GM19239 (cell line): ENCODE data around the gene ATXN2.
A peak's percentile ranks its signal among the peaks of the same experiment; 100 is the strongest.

Experiments
- DNase-seq: peaks from one replicate; pipeline ENCODE4 v3.0.0; 2011; ENCODE audit warnings: low spot score; ENCODE audit not compliant: insufficient read length
- FAIRE-seq: peaks from 2 replicates; lab custom pipeline; 2011; peaks lifted over from hg19 to GRCh38; lab: Jason Lieb, UNC

The ATXN2 gene

DNA sequence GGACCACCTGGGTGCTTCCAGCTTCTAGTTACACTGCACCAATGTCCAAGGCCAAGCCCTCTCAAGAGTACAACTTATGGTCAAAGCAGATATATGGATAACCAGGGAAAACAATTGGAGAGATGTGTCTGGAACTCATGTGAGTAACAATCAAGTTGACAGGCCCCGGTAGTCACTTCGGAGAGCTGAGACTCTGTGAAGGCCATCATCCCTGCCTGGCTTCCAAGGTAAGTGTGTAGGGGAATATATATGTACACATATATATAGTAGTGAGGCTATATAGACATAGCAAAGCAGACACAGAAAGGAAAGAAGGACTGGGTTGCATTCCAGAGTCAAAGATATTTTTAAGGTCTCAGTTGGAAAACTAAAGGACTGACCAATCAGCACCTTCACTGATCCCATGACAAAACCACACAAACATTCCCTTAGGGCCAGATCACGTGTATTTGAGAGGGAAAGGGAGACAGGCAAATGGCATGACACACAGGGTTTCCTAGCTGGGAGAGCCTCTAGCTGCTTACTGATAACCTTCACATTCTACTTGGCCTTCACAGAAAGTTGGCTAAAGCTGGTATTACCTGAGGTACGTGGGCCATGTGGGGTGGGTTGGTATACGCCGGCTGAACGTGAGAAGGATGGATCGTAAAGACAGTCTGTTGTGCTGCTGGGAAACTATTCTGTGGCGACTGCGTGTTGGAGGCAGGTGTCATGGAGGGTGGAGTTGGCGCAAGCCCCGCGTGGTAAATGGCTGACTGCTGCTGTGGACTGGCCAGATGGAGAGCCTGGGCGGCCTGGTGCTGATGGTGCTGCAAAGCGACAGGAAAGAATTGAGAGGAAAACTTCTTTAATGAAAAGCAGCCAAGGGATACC lies 143.4 kb downstream of the ATXN2 start:
- DNase-seq (no peak), FAIRE-seq (no peak)

- FAIRE-seq (no peak), DNase-seq (no peak)
Observed at GRCh38 chr12:111454716-111455447, 144.2 kb downstream of the ATXN2 start.

DNA sequence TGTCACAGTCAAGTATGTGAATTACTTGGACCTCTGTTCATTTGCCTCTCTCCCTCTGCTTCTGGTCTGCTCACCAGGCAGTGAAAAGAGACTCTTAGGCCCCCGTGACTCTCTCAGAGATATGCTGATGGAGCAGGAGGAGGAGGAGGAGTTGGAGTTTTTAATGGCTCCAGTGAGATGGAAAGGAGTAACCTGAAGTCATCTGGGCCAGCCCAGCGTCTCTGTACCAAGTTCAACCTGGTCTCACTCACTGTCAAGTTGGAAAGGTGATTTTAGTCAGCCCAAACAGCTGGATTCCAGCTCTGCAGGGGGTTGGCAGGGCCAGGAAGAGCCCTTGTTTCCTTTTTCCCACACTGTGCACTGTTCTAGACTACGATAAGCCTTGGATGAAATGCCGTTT lies 144.8 kb downstream of the ATXN2 start:
- FAIRE-seq (no peak), DNase-seq (no peak)

DNA sequence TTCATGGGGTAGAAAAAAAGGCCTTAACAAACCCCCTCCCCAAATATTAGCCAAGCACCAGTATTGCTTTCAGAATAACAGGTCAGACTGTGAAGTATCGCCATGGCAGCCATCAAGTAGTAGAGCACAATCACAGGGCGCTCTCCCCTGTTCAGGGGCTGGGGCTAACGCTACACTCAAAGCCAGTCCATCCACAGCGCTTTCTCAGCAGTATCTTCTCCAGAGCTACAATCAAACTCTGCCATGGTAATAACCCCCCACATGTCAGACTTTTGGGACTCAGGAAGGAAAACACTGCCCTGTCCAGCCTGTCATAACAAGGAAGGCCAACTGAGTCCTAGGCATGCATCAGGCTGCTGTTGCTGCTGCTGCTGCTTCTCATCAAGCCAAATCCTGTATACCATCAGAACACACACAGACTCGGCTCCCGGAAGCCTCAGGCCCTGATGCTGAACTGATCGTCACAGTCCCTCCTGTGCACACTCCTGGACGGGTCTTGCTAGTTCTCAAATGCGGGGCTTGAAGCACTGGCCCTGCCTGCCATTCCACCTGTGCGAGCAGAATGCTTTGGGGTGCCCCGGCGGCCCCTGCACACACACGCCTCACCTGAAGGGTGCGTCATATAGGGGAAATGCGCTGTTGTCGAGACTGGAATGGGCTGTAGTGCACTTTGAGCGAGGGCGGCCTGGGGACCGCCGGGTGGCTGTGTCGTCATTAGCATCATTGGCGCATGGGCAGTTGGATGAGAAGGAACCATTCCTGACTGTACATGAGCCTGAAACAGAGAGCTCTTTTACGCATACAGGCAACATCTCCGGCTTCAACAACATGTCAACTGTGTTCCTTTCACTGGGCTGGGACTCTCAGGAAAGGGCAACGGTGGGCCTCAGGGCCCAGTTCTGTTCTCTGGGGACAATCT lies 145.8 kb downstream of the ATXN2 start:
- FAIRE-seq (no peak), DNase-seq (no peak)

GRCh38 chr12:111451649-111452129 lies 147.4 kb downstream of the ATXN2 start:
- DNase-seq, result no peak
- no peak for FAIRE-seq

- FAIRE-seq (no peak), DNase-seq (no peak)
Observed at GRCh38 chr12:111451232-111451631, 147.9 kb downstream of the ATXN2 start.

DNA sequence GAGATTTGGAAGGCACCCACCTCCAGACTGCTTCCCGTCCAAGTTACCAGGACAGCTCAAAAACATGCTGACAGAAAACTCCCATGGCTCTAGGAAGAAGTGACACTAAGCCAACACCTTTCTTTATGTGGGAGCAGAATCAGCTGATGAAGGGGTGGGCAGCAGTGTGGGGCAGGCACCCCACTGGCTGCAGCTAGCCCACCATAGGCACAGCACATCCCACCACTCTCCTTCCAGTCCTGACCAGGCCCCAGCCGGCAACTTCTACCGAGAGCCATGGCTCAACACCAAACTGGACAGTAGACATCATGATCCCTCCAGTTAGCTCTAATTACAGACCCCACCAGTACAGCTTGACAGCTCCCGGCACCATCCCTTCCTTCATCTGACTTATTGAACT lies 148.4 kb downstream of the ATXN2 start:
- FAIRE-seq (no peak), DNase-seq (no peak)

- FAIRE-seq (no peak), DNase-seq (no peak)
Observed at GRCh38 chr12:111448846-111449790, 150.0 kb downstream of the ATXN2 start.

DNA sequence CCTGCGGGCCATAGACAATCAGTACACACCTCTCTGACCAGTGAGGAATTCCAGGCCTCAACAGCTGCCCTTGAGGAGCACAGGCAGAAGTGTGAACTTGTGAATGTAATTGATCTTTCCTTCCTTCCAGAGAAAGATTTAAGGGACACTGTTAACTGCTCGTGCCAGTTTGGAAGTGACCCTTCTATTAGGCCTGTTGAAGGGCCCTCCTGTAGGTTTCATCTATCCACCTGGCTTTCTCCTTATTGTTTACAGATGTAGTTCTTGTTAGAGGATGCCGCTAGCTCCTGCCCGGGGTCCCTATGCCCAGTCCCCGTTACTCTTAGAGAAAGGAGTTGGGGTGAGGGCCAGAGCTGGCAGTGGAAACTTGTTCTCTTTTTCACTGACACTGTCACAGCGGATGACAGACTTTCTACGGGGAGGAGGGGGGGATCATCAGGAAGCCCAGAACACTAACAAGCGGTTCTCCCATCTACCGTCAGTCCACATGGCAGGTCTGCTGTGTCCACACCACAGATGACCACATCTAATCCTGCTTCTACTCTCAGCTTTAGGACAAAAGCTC lies 150.8 kb downstream of the ATXN2 start:
- no peak for FAIRE-seq
- DNase-seq, result no peak

GRCh38 chr12:111447571-111448265 lies 151.4 kb downstream of the ATXN2 start:
- FAIRE-seq (no peak), DNase-seq (no peak)

DNA sequence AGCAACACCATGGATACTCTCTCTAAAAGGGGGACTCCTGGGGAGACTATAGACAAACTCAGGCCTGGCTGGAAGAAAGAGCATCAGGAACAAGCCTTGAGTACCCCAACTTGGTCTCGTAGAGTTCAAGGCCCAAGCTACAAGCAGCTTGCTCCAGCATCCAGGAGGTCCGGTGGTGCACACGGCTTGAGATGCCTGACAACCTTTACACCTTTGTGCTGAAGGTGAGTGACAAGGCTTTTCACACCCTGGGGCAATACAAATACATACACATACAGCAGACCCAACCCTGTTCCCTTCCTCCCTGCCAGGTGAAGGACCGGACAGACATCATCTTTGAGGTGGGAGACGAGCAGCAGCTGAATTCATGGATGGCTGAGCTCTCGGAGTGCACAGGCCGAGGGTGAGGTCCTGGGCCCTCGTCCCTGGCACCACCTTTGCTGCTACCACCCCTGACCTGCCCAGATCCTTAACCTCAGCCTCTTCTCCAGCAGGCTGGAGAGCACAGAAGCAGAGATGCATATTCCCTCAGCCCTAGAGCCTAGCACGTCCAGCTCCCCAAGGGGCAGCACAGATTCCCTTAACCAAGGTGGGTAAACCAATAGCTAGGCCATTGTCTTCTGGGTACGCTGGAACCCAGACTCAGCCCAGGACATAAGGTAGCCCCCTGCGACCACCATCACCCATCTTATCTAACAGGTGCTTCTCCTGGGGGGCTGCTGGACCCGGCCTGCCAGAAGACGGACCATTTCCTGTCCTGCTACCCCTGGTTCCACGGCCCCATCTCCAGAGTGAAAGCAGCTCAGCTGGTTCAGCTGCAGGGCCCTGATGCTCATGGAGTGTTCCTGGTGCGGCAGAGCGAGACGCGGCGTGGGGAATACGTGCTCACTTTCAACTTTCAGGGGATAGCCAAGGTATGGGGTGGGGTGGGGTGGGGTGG lies 152.2 kb downstream of the ATXN2 start:
- FAIRE-seq (no peak), DNase-seq (no peak)

- FAIRE-seq, result no peak
- DNase-seq, result no peak
Observed at GRCh38 chr12:111445726-111446581, 153.2 kb downstream of the ATXN2 start.

- peak; percentile 81 for DNase-seq
- FAIRE-seq, result peak; percentile 98
Observed at GRCh38 chr12:111444925-111445725, 154.0 kb downstream of the ATXN2 start.

- FAIRE-seq (no peak), DNase-seq (no peak)
Observed at GRCh38 chr12:111444314-111444924, 154.7 kb downstream of the ATXN2 start.

DNA sequence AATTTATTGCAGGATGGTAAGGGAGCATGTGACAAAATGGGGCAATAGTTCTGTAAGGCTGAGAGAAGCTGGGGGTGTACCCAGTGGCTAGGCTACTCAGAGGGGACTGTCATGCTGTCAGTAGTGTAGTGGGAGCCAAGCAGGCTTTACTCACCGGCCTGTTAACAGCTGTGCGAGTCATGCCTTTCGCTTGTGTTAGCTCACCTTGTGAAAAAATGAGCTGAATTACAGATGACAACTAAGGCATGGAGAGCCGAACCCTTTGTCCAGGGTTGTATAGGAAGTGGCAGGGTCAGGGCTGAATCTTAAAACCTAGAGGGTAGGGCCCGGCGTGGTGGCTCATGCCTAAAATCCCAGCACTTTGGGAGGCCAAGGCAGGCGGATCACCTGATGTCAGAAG lies 155.5 kb downstream of the ATXN2 start:
- DNase-seq (no peak), FAIRE-seq (no peak)
